Panc1 (cell line): ENCODE results near the gene LIN7B.

ENCODE experiments used
- POLR2AphosphoS5 ChIP-seq: IDR thresholded peaks from 2 replicates; pipeline ENCODE4 v1.6.1; 2012; ENCODE audit warnings: mild to moderate bottlenecking, low read depth, low read length, moderate library complexity
- TF ChIP-seq, protein P1 (sequence below): fragments of 450-650 bp; IDR thresholded peaks from 2 replicates; pipeline ENCODE4 v1.5.1; 2017; ENCODE audit warnings: mild to moderate bottlenecking

DNA sequence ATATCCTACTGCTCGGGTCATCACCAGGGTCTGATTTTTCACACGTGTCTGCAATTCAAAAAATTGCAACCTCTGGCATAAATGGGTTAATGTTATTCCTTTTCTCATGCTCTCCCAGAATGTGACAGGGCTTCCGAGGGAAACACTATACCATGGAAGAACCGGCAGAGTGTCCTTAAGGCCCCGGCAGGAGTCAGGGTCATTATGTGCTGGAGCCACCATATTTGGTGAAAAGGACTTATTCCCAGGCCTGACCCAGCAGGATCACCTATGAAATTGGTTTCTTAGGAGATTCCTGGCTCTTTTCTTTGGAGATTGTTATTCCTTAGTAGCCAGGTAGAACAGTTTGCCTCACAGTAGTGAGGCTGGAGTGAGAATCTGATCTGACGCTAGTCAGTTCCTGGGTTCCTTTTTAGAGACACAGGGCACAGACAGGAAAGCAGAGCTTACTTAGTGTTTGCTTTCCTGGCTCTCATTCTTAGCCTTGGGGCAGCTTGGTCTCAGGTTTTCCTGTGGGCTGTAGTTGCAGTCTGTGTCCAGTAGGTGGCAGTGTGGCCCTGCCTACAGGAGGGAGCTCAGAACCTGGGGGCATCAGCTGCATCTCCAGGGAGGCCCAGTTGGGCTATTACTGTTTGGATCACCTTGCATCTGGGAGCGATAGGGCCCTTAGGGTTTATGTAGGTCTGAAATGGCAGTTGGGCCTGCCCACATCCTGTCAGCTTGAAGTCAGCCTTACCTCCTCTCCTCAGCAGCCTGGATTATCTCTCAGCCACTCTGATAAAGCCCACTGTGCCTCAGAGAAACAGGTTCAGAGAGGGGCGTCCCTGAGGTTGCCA, 16.5 kb upstream of the LIN7B start:
- TF ChIP-seq, protein P1, sequence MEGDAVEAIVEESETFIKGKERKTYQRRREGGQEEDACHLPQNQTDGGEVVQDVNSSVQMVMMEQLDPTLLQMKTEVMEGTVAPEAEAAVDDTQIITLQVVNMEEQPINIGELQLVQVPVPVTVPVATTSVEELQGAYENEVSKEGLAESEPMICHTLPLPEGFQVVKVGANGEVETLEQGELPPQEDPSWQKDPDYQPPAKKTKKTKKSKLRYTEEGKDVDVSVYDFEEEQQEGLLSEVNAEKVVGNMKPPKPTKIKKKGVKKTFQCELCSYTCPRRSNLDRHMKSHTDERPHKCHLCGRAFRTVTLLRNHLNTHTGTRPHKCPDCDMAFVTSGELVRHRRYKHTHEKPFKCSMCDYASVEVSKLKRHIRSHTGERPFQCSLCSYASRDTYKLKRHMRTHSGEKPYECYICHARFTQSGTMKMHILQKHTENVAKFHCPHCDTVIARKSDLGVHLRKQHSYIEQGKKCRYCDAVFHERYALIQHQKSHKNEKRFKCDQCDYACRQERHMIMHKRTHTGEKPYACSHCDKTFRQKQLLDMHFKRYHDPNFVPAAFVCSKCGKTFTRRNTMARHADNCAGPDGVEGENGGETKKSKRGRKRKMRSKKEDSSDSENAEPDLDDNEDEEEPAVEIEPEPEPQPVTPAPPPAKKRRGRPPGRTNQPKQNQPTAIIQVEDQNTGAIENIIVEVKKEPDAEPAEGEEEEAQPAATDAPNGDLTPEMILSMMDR, result peak; percentile 94
- TF ChIP-seq POLR2AphosphoS5, result no peak
